PFSK-1 (cell line): ENCODE measurements around the gene SLC22A3.

ENCODE experiments used
- FOXP2 ChIP-seq: optimal IDR thresholded peaks from 2 replicates; pipeline ENCODE3; 2011; ENCODE audit warnings: borderline replicate concordance, control low read depth, inconsistent platforms; ENCODE audit not compliant: insufficient read depth; ENCODE audit errors: extremely low read length, extremely low read depth
- POLR2AphosphoS5 ChIP-seq: IDR thresholded peaks from 2 replicates; pipeline ENCODE4 v1.6.1; 2012; ENCODE audit warnings: low read depth, mild to moderate bottlenecking, control low read depth, low read length, moderate library complexity
- SIN3A ChIP-seq: IDR thresholded peaks from 2 replicates; pipeline ENCODE4 v1.6.1; 2012; ENCODE audit warnings: mild to moderate bottlenecking, low read length, moderate library complexity, borderline replicate concordance; ENCODE audit not compliant: insufficient read depth
- TAF1 ChIP-seq: IDR thresholded peaks from 2 replicates; pipeline ENCODE4 v1.6.1; 2012; ENCODE audit warnings: low read length, control low read depth, borderline replicate concordance; ENCODE audit not compliant: insufficient read depth
- TF ChIP-seq, protein P1 (sequence below), 2 experiments: IDR thresholded peaks; 2 replicates each; pipeline versions ENCODE4 v1.6.1 to v1.8.0; 2011 to 2012; ENCODE audit warnings: low read depth in 2 of 2, low read length in 2 of 2, control low read depth in 1 of 2, inconsistent platforms in 1 of 2, mild to moderate bottlenecking in 1 of 2, moderate library complexity in 1 of 2; ENCODE audit not compliant: insufficient read depth in 1 of 2

Gene SLC22A3

DNA sequence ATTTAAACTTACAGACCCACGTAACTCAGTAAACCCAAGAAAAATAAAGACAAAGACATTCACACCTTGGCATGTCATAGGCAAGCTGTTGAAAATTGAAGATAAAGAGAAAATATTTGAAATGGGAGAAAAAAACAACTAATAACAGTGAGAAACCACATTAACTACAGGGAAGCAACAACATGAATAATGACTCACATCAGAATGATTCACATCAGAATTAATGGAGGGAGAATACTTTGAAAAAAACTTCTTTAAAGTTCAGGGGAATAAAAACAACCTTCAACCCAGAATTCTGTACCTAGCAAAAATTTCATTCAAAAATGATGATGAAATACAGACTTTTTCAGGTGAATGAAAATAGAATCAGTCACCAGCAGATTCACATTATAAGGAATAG, 32.9 kb upstream of the SLC22A3 start:
- TF ChIP-seq, protein P1, sequence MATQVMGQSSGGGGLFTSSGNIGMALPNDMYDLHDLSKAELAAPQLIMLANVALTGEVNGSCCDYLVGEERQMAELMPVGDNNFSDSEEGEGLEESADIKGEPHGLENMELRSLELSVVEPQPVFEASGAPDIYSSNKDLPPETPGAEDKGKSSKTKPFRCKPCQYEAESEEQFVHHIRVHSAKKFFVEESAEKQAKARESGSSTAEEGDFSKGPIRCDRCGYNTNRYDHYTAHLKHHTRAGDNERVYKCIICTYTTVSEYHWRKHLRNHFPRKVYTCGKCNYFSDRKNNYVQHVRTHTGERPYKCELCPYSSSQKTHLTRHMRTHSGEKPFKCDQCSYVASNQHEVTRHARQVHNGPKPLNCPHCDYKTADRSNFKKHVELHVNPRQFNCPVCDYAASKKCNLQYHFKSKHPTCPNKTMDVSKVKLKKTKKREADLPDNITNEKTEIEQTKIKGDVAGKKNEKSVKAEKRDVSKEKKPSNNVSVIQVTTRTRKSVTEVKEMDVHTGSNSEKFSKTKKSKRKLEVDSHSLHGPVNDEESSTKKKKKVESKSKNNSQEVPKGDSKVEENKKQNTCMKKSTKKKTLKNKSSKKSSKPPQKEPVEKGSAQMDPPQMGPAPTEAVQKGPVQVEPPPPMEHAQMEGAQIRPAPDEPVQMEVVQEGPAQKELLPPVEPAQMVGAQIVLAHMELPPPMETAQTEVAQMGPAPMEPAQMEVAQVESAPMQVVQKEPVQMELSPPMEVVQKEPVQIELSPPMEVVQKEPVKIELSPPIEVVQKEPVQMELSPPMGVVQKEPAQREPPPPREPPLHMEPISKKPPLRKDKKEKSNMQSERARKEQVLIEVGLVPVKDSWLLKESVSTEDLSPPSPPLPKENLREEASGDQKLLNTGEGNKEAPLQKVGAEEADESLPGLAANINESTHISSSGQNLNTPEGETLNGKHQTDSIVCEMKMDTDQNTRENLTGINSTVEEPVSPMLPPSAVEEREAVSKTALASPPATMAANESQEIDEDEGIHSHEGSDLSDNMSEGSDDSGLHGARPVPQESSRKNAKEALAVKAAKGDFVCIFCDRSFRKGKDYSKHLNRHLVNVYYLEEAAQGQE (IDR thresholded peaks at IDR 0.05; ENCODE audit: insufficient read depth in 1 of 2, low read depth in 2 of 2, low read length in 2 of 2), result no peak
- no peak for TF ChIP-seq TAF1

DNA sequence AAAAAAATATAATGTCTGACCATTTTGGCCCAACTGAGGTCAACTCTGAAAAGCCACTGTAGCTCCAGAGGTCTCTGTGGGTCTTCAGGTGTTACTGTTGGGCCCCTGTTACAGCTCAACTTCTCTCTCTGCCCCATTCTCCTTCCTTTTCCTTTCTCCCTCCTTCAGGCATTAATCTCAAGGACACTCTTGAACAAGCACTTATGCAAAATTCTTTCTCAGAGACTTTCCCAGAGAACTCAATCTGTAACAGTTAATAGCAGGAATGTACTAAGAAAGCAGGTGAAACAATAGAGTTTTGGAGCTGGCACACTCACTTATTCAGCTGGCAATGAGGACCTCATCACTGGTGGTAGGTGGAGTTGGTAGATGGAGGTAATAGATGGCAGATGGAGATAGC, 31.9 kb upstream of the SLC22A3 start:
- no peak for TF ChIP-seq TAF1
- TF ChIP-seq, protein P1 (IDR thresholded peaks at IDR 0.05; ENCODE audit: insufficient read depth in 1 of 2, low read depth in 2 of 2, low read length in 2 of 2), result no peak
- no peak for TF ChIP-seq FOXP2
- TF ChIP-seq SIN3A, result no peak
- no peak for TF ChIP-seq POLR2AphosphoS5

DNA sequence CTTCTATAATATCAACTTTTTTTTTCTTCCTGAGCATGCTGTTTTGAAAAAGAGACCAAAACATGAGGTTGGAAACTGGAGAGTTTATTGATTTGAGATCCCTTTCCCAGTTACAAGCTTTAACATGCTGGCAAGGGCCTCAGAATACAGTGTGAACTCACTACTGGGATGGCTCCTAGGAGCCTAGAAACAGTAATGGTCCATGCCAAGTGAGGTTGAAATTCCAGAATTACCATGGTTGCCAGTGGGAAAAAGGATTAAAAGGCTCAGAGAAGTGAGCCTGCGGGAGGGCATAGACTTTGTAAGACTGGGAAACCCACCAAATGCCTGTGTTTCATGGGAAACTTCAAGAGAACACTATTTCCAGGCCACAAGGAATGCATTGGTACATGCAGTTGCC, 28.9 kb upstream of the SLC22A3 start:
- TF ChIP-seq TAF1, result no peak
- TF ChIP-seq, protein P1 (IDR thresholded peaks at IDR 0.05; ENCODE audit: insufficient read depth in 1 of 2, low read depth in 2 of 2, low read length in 2 of 2), result no peak
- no peak for TF ChIP-seq FOXP2
- TF ChIP-seq POLR2AphosphoS5, result no peak
- TF ChIP-seq SIN3A, result no peak

DNA sequence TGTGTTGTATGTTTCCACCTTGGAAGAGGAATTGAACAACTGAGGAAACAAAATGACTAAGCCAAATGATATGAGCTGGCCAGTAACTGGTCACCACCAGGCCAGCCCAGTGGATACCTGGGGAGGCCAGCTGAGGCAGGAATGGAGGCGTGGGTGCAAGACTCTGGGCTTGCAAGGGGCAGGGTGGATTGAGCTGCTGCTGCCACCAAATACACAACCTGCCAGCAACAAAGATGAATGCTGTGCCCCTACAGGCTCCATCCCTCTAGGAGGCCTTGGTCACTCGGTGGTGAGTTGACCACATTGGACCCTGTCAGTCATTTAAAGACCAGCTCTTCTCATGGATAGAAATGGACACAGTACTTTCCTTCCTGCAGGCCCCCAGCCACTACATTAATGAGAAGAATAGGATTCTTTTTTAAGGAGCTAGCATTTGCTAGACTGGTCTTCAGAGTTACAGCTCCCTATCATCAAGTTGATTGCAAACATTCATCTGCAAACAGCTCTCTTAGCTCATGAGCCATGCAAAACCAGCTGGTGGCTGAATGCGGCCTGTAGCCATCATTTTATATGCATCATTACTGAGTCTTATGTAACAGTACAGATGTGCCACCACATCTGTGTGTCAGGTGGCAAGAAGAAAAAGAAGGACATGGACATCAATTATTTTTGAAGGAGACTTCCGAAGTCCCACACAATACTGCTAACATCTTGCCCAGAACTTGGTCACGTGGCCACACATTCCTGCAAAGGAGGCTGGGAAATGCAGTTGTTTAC, 26.3 kb upstream of the SLC22A3 start:
- TF ChIP-seq FOXP2 (no peak), SIN3A (no peak), POLR2AphosphoS5 (no peak), TAF1 (no peak)
- TF ChIP-seq, protein P1 (IDR thresholded peaks at IDR 0.05; ENCODE audit: insufficient read depth in 1 of 2, low read depth in 2 of 2, low read length in 2 of 2), result no peak

DNA sequence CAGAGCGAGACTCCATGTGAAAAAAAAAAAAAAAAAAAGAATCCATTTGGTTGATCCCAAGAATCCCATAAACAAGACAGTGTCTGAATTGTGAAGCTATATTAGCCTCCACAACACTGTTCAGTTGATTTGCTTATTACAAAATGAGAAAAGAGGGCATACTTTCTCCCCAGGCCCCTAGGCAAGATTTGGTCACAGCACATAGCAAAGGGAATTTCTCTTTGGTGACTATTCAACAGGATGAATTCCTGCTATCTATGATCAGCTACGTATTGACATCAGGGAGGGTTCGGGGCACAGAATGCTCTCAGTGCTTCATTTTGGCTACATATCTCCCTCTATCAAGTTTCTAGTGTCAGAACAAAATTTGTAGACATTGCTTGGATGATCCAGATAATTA, 20.2 kb upstream of the SLC22A3 start:
- TF ChIP-seq SIN3A (no peak), POLR2AphosphoS5 (no peak), FOXP2 (no peak), TAF1 (no peak)
- TF ChIP-seq, protein P1 (IDR thresholded peaks at IDR 0.05; ENCODE audit: insufficient read depth in 1 of 2, low read depth in 2 of 2, low read length in 2 of 2), result no peak
